SK-N-SH (cell line): Measurements from ENCODE around the gene APBB1IP.

Experiments used
- EZH2phosphoT487 ChIP-seq: fragments of 200-600 bp; sonication (generic); IDR thresholded peaks from 2 replicates; pipeline ENCODE4 v1.6.1; 2017; ENCODE audit warnings: low read depth, mixed run types, mild to moderate bottlenecking, antibody characterized with exemption, moderate library complexity, borderline replicate concordance
- JUND ChIP-seq: IDR thresholded peaks from 2 replicates; pipeline ENCODE4 v1.4.0; 2012
- NRF1 ChIP-seq: IDR thresholded peaks from 2 replicates; pipeline ENCODE4 v1.6.1; 2012; ENCODE audit warnings: low read depth, mild to moderate bottlenecking, low read length
- POLR2AphosphoS5 ChIP-seq: IDR thresholded peaks from 2 replicates; pipeline ENCODE4 v1.6.1; 2012; ENCODE audit warnings: low read depth, low read length
- SIN3A ChIP-seq: IDR thresholded peaks from 2 replicates; pipeline ENCODE4 v1.6.1; 2012; ENCODE audit warnings: low read depth, mild to moderate bottlenecking, low read length, moderate library complexity, borderline replicate concordance
- TEAD4 ChIP-seq: IDR thresholded peaks from 2 replicates; pipeline ENCODE4 v1.4.0; 2012; ENCODE audit warnings: mild to moderate bottlenecking, borderline replicate concordance; ENCODE audit not compliant: insufficient read depth
- TF ChIP-seq, protein P1 (sequence below): fragments of 200-600 bp; sonication (generic); IDR thresholded peaks from 2 replicates; pipeline ENCODE4 v1.6.1; 2017; ENCODE audit warnings: antibody characterized with exemption, mild to moderate bottlenecking, moderate library complexity
- TF ChIP-seq, protein P2 (sequence below): IDR thresholded peaks from 2 replicates; pipeline ENCODE4 v1.4.0; 2012; ENCODE audit warnings: low read depth
- TF ChIP-seq, protein P3 (sequence below): IDR thresholded peaks from 2 replicates; pipeline ENCODE4 v1.6.1; 2012; ENCODE audit warnings: mild to moderate bottlenecking, low read depth, low read length, moderate library complexity
- TF ChIP-seq, protein P4 (sequence below): IDR thresholded peaks from 2 replicates; pipeline ENCODE4; 2012

DNA sequence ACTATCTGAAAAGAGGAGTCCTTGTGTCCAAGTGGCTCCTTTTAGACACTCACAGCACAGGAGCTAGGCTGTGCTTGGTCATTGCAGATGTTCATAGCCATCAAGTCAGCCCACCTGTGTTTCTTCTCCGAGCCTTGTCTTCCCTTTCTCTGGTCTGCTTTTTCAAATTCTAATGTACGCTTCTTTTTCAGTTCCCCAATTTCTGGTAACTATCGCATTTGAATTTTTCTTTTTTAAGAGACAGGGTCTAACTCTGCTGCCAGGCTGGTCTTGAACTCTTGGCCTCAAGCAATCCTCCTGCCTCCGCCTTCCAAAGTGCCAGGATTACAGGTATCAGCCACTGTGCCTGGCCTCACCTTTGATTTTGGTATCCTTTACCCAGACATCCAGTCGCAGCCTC, 18.9 kb downstream of the APBB1IP start:
- no peak for TF ChIP-seq SIN3A
- TF ChIP-seq EZH2phosphoT487: no peak
- TF ChIP-seq, protein P1, sequence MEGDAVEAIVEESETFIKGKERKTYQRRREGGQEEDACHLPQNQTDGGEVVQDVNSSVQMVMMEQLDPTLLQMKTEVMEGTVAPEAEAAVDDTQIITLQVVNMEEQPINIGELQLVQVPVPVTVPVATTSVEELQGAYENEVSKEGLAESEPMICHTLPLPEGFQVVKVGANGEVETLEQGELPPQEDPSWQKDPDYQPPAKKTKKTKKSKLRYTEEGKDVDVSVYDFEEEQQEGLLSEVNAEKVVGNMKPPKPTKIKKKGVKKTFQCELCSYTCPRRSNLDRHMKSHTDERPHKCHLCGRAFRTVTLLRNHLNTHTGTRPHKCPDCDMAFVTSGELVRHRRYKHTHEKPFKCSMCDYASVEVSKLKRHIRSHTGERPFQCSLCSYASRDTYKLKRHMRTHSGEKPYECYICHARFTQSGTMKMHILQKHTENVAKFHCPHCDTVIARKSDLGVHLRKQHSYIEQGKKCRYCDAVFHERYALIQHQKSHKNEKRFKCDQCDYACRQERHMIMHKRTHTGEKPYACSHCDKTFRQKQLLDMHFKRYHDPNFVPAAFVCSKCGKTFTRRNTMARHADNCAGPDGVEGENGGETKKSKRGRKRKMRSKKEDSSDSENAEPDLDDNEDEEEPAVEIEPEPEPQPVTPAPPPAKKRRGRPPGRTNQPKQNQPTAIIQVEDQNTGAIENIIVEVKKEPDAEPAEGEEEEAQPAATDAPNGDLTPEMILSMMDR: no peak
- TF ChIP-seq TEAD4: no peak
- TF ChIP-seq POLR2AphosphoS5: no peak
- TF ChIP-seq, protein P2, sequence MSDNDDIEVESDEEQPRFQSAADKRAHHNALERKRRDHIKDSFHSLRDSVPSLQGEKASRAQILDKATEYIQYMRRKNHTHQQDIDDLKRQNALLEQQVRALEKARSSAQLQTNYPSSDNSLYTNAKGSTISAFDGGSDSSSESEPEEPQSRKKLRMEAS: no peak
- TF ChIP-seq JUND: no peak
- TF ChIP-seq, protein P3, sequence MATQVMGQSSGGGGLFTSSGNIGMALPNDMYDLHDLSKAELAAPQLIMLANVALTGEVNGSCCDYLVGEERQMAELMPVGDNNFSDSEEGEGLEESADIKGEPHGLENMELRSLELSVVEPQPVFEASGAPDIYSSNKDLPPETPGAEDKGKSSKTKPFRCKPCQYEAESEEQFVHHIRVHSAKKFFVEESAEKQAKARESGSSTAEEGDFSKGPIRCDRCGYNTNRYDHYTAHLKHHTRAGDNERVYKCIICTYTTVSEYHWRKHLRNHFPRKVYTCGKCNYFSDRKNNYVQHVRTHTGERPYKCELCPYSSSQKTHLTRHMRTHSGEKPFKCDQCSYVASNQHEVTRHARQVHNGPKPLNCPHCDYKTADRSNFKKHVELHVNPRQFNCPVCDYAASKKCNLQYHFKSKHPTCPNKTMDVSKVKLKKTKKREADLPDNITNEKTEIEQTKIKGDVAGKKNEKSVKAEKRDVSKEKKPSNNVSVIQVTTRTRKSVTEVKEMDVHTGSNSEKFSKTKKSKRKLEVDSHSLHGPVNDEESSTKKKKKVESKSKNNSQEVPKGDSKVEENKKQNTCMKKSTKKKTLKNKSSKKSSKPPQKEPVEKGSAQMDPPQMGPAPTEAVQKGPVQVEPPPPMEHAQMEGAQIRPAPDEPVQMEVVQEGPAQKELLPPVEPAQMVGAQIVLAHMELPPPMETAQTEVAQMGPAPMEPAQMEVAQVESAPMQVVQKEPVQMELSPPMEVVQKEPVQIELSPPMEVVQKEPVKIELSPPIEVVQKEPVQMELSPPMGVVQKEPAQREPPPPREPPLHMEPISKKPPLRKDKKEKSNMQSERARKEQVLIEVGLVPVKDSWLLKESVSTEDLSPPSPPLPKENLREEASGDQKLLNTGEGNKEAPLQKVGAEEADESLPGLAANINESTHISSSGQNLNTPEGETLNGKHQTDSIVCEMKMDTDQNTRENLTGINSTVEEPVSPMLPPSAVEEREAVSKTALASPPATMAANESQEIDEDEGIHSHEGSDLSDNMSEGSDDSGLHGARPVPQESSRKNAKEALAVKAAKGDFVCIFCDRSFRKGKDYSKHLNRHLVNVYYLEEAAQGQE: no peak
- TF ChIP-seq, protein P4, sequence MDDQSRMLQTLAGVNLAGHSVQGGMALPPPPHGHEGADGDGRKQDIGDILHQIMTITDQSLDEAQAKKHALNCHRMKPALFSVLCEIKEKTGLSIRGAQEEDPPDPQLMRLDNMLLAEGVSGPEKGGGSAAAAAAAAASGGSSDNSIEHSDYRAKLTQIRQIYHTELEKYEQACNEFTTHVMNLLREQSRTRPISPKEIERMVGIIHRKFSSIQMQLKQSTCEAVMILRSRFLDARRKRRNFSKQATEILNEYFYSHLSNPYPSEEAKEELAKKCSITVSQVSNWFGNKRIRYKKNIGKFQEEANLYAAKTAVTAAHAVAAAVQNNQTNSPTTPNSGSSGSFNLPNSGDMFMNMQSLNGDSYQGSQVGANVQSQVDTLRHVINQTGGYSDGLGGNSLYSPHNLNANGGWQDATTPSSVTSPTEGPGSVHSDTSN: no peak
- no peak for TF ChIP-seq NRF1
